Measurements from ENCODE around the gene WDTC1. TPM values are rescaled to one million over a fixed set of nuclear protein-coding genes. Genes with fewer than 3 reads are reported as not detected.

WDTC1 gene
- total and polyA plus RNA-seq, 9 of the 15 experiments (the other 6 are each of a cell fraction or from before 2014, with no cell fraction given) = 0.18 to 32.3 (median 8.8) TPM

- TF ChIP-seq ARID3B (CRISPR knock-in tag; IDR thresholded peaks at IDR 0.05; ENCODE audit: borderline replicate concordance) = no peak
- TF ChIP-seq CREB5 (CRISPR knock-in tag; IDR thresholded peaks at IDR 0.05) = no peak
- no peak for TF ChIP-seq BRF2 (IDR thresholded peaks at IDR 0.05; ENCODE audit: borderline replicate concordance, insufficient read depth, insufficient read length)
- no peak for TF ChIP-seq HMG20B (CRISPR knock-in tag; IDR thresholded peaks at IDR 0.05)
- no peak for TF ChIP-seq SRSF9 (IDR thresholded peaks at IDR 0.05; ENCODE audit: borderline replicate concordance, low read depth, low read length)
- TF ChIP-seq KDM2B (CRISPR knock-in tag; IDR thresholded peaks at IDR 0.05) = no peak
- TF ChIP-seq CEBPZ (IDR thresholded peaks at IDR 0.05; ENCODE audit: borderline replicate concordance, low read depth, low read length) = no peak
- 0 out of 4 replicates have a peak, but pooled peaks have one; percentile 24 to 43 for TF ChIP-seq UBTF (IDR thresholded peaks at IDR 0.05; ENCODE audit: borderline replicate concordance in 1 of 2, low read depth in 2 of 2, low read length in 2 of 2)
- no peak for TF ChIP-seq POLR3A (IDR thresholded peaks at IDR 0.05; ENCODE audit: borderline replicate concordance, extremely low read depth, insufficient read depth, insufficient read length)
- no peak for TF ChIP-seq MBD1 (CRISPR knock-in tag; IDR thresholded peaks at IDR 0.05)
- no peak for TF ChIP-seq CREBBP (IDR thresholded peaks at IDR 0.05; ENCODE audit: low read depth, low read length)
- no peak for TF ChIP-seq FOXJ3 (CRISPR knock-in tag; IDR thresholded peaks at IDR 0.05)
Observed at GRCh38 chr1:27350663-27351540, 116.5 kb downstream of the WDTC1 start (continued).

Data from K562 (cell line).